Measurements from ENCODE around the gene TRIOBP.

DNA sequence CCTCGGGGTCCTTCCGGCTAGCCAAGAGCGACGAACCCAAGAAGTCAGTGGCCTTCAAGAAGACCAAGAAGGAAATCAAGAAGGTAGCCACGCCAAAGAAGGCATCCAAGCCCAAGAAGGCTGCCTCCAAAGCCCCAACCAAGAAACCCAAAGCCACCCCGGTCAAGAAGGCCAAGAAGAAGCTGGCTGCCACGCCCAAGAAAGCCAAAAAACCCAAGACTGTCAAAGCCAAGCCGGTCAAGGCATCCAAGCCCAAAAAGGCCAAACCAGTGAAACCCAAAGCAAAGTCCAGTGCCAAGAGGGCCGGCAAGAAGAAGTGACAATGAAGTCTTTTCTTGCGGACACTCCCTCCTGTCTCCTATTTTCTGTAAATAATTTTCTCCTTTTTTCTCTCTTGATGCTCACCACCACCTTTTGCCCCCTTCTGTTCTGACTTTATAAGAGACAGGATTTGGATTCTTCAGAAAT is 109.0 kb downstream of the TRIOBP start:
- TF ChIP-seq, protein P1, sequence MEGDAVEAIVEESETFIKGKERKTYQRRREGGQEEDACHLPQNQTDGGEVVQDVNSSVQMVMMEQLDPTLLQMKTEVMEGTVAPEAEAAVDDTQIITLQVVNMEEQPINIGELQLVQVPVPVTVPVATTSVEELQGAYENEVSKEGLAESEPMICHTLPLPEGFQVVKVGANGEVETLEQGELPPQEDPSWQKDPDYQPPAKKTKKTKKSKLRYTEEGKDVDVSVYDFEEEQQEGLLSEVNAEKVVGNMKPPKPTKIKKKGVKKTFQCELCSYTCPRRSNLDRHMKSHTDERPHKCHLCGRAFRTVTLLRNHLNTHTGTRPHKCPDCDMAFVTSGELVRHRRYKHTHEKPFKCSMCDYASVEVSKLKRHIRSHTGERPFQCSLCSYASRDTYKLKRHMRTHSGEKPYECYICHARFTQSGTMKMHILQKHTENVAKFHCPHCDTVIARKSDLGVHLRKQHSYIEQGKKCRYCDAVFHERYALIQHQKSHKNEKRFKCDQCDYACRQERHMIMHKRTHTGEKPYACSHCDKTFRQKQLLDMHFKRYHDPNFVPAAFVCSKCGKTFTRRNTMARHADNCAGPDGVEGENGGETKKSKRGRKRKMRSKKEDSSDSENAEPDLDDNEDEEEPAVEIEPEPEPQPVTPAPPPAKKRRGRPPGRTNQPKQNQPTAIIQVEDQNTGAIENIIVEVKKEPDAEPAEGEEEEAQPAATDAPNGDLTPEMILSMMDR (IDR thresholded peaks at IDR 0.05), result no peak
- no peak for TF ChIP-seq POLR2AphosphoS5 (IDR thresholded peaks at IDR 0.05)
